Ecto neural progenitor cell (in vitro differentiated cells): ENCODE measurements around the gene CEMP1.
A peak's percentile ranks its signal among the peaks of the same experiment; 100 is the strongest.
"Not testable (repeated sequence)": the region's sequence is repeated elsewhere in the genome, so short reads cannot be mapped to it uniquely, and the experiment has no call there.

Experiments
- DNase-seq: peaks from one replicate; pipeline ENCODE4 v3.0.0-alpha.2; 2018; ENCODE audit warnings: low spot score

Gene CEMP1

DNA sequence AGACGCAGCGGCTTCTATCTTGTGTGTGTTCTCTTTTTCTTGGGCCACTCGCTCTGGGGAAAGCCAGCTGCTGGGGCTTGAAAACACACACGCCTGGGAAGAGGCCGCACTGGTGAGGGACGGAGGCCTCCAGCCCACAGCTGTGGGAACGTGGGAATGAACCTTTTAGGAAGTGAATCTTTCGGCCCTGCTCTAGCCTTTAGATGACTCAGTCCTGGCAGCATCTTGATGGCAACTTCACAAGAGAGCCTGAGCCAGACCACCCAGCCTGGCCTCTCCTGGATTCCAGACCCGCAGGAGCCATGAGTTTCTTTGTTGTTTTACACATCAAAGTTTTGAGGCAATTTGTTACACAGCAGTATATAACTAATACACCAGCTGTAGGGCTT, 4.4 kb upstream of the CEMP1 start:
- peak; percentile 44 for DNase-seq

DNA sequence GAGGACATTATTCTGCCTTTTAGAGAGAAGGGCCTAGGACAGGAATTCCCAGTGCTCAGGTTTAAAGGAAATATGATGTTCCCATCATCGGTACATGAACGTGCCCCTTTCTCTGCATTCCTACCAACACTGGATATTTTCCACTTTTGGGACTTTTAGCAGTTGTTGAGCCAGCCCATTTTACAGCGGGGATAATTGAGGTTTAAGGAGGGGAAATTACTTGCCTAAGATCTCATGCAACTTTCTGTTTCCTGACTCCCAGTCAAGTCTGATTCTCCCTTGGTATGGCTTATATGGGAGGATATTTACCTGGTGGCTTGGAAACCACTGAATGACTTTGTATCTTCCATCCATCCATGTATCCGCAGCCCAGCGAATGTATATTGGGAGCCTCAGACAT, 3.1 kb upstream of the CEMP1 start:
- DNase-seq = not testable (repeated sequence)

DNA sequence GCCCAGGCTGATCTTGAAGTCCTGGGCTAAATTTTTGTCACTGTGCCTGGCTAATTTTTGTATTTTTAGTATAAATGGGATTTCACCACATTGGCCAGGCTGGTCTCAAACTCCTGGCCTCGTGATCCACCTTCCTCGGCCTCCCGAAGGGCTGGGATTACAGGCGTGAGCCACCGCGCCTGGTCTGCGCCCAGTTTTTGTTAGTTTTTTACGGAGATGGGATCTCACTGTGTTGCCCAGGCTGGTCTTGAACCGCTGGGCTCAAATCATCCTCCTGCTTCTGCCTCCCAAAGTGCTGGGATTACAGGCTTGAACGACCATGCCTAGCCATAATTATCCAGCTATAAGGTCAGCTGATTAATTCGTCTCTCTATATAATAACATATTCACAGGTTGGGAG, 2.7 kb upstream of the CEMP1 start:
- no peak for DNase-seq

DNA sequence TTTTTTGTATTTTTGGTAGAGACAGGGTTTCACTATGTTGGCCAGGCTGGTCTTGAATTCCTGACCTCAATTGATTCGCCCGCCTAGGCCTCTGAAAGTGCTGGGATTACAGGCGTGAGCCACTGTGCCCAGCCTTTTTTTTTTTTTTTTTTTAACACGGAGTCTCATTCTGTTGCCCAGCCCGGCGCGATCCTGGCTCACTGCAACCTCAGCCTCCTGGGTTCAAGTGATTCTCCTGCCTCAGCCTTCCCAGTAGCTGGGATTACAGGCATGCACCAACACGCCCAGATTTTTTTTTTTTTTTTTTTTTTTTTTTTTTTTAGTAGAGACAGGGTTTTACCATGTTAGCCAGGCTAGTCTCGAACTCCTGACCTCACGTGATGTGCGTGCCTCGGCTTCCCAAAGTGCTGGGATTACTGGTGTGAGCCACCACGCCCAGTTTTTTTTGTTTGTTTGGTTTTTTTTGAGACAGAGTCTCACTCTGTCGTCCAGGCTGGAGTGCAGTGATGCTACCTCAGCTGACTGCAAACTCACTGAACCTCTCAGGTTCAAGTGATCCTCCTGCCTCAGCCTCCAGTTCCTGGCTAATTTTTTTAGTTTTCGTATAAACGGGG, 2.0 kb upstream of the CEMP1 start:
- not testable (repeated sequence) for DNase-seq

DNA sequence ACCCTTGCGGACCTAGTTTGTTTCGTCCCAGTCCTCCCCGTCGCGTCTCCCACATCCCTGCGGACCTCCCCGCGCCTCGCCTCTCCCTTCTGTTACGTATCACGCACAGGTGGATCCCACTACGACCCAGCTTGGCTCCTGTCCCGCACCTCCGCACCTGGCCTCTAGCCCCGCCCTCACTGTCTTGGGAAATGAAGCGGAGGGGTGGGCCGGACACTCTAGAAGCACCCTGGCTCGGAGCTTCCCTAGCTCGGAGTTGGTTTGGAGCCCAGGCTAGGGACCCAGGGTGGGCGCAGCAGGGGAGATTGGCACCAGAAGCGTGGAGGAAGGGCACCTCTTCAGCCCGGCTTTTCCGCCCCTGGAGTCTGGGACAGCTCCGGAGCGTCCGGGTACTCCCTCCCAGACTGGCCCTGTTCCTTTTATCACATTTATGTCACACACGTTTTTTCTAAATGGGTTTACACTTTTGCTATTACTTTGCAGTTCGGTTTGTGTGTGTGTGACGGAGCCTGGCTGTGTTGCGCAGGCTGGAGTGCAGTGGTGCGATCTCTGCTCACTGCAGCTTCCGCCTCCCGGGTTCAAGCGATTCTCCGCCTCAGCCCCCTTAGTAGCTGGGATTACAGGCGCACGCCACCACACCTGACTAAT, 1.4 kb upstream of the CEMP1 start:
- DNase-seq = no peak

DNA sequence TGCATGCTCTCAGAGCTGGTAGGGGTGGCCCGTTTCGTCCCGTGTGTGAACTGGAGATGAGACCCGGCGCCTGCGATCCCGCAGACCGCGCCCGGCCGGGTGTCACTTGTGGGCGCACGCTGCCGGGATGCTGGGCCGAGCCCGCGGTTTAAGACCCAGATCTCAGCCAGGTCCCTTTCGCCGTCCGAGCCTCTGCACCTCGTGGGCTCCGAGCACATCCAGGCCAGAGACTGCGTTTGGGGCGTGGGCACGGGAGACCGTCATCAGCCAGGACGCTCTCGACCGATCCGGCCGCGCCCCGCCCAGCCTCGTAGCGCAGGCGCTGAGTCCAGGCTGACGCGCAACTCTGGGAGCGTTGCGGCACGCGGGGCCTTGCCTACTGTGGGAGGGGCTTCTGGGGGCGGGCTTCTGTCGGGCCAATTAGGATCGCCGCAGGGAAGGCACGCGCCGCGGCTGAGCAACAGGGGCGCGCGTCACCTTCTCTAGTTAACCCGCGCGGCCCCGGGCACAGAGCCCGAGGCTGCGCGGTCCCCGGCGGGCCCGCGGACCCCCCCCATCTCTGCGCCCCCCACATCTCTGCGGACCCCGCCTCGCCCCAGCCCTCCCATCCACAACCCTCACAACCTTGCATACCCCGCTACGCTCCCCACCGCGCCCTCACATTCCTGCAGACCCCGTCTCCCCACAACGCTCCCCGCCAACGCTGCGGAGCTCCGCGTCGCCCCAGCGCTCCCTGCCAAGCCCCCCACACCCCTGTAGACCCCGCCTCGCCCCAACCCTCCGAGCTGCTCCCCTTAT, 687 bp upstream of the CEMP1 start:
- peak; percentile 96 for DNase-seq

DNA sequence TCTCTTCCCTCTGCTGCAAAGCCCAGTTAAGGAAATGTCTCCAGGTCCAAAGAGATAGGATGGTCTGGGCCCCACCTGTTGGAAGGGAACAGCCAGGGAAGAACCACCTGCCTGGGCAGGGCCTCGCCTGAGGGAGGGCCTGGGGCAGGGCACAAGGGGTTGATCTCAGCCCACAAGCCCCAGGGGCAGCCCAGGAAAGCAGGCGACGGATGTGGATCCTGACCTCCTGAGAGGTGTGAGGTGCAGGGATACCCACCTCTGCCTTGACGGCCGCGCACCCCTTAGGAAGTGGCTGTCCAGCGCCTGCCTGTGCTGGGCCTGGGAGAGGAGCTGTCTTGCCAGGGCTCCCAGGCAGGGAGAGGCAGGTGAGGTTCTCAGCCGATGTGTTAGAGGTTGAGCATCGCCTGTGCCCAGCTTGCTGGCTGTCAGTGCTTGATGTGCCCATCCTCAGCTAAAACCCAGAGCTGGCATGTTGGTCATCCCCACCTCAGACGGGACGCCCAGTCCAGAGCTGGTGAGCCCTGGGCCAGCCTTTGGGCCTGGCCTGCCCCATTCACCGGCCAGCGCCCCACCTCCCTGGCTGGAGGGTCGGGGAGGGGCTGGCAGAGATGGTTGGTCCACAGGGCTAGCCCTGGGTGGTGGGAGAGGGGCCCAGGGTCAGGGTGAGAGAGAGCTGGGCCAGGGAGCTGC, 434 bp downstream of the CEMP1 start:
- DNase-seq = no peak

DNA sequence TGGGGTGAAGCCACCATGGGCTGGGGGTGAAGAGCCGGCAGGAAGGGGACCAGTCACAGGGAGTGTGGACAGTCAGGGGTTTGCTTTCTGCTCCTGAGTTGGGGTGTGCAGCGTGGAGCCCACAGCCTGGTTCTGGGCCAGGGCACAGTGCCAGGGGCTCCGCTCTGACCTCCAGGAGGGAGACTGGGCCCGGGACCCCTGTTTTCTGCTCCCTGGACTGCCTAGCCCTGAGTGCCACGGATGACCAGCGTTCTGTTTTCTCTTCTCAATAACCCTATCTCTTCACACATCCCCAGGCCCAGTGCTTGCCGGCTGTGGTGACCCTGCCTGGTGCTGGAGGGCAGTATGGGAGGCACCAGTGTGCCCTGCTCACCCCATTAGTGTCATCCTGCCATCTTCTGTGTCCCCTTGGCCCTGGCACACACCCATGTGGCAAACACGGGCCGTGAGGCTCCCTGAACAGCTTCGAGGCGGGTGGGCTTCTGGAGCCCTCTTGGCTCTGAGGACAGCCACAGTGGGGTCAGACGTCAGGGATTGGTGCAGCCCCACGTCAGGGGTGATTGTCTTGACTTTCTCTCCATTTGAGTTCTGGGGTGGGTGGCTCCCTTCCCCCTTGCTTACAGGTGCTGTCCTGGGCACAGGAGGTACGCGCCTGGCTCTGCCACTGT, 1.1 kb downstream of the CEMP1 start:
- DNase-seq = no peak

DNA sequence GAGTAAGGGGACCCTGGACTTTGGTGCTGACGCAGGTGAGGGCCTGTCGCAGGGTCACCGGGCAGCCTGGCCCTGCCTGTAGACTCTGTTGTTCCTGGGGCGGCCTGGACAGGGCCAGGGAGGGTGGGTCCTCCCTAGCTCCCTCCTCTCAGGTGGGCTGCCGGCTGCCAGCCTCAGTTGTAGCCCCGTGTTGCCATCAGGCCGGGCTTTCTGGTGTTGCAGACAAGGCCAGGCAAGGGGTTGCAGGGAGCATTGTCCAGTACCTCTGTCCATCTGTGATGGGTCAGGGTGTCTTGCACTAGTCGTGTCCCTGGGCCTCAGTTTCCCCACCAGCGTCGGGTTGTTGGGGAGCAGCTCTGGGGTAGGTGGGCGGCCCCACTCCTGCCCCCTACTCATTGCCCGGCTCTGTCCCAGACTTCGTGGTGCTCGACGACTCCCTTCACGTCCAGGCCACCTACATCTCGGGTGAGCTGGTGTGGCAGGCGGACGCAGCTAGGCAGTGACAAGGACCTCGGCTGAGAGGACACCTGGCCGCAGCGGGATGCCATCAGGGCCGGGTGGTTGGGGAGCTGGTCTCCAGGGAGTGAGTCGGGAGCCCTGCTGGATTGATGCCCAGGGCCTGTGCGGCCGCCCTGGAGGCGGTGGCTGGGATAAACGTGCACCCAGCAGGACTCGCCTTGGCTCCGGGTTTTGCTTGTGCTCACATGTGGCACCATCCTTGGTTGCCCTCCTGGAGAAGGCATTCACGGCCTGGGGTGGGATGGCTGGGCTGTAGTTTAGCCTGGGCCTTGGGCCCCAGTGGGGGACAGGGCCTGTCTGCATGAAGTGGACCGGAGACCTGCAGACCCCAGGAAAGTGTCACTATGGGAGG, 1.9 kb downstream of the CEMP1 start:
- no peak for DNase-seq

DNA sequence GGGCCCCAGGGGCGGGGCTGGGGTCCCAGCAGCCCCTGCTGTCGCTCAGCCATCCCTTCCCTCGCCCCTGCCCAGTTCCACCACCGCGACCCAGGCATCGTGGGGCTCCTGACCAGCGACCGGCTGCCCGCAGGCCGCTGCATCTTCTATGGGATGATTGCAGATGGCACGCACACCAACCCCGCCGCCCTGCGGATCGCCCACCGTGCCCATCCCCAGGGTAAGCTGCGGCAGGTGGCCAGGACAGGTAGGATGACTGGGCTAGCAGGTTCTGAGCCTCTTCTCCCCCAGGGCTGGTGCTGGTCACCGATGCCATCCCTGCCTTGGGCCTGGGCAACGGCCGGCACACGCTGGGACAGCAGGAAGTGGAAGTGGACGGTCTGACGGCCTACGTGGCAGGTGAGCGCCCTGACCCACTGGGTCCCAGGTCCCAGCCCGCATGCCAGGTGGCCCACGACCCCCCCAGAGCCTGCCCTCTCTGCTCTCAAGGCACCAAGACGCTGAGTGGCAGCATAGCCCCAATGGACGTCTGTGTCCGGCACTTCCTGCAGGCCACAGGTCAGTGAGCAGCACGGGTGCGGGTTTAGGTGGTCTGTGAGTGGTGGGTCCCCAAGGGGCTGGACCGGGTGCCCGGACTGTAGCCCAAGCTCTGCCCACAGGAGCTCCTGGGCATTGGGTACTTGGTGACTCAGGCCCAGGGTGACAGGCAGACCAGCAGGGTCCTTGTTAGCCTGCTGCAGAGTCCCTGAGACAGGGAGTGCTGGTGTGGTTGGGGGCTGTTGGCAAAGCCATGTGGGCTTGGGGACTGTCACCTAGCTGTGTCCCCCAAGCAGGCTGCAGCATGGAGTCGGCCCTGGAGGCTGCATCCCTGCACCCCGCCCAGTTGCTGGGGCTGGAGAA, 2.8 kb downstream of the CEMP1 start:
- no peak for DNase-seq

DNA sequence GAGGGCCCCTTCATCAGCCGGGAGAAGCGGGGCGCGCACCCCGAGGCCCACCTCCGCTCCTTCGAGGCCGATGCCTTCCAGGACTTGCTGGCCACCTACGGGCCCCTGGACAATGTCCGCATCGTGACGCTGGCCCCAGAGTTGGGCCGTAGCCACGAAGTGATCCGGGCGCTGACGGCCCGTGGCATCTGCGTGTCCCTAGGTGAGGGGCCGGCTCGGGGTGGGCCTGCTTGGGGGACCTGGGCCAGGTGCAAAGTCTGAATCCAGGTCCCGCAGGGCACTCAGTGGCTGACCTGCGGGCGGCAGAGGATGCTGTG, 3.5 kb downstream of the CEMP1 start:
- DNase-seq = no peak

DNA sequence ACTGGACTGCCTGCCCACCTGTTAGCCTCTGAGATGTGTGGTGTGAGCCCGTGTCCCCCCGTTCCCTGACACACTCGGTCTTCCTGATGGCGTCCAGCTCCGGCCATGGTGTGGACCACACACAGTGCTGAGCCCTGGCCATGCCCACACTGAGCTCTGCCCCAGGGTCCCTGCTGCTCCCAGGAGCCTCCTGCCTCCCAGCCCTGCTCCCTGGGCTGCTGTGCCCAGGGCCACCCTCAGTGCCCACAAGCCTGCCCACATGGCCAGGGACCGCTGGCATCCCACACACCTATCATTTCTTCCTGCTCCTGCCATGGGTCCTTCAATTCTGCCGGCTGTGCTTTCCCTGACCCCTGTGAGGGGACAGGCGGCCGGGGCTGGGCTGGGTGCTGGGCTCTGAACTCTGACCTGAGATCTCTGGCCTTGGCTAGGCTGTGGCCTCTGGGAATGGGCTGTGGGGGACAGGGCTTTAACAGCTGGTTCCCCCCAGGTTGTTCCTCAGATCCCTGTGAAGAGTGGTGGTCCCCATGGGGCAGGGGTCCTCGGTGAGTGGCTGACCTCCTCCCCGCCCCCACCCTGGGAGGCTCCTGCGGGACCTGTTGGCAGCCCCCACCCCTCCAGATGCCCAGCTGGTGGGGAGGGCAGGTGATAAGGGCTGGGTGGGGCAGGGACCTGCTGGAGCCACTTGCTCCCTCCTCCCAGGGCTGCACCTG, 4.0 kb downstream of the CEMP1 start:
- DNase-seq = no peak

DNA sequence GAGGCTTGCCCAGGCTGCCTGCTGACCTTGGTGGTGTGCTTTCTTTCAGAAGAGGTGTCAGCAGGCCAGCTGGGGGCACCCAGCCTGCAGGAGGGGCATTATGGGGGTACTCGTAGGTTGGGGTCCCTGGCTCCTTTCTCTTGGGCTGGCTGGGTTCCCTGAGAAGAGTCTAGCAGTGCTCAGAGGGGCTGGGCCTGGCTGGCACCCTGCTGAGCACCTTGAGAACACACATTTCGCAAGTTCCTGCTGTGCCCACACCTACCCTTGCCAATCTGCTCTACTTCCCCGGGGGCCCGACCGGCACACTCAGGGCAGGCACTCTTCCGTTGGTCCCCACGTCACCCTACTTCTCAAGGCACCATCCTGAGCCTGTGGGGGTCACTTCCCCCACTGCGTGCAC, 5.1 kb downstream of the CEMP1 start:
- no peak for DNase-seq

DNA sequence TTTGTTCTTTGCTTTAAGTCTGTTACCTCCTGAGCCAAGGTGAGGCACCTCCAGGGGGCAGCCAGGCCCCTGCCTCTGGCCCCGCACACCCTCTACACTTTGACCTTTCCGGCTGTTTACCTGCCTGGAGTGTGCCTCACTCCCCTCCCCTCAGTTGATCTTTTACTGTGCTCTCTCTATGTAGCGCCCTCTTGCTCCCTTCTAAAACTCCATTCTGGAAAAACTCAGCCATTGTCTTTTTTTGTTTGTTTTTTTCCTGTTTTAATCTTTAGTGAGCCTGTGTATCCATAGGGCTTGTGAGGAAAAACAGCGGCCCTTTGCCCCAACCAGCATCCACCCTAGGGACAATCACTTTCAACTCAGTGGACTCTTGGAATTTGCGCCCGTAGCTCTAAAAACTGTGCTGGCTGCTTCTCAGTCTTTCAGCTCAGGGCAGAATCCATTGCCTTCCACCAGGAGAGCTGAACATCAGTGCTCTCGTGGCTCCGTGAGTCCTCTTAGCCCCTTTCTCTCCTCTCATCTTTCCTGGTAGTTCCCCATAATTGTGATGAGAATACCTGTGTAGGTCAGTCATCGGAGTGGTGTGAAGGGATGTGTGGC, 6.8 kb downstream of the CEMP1 start:
- no peak for DNase-seq

DNA sequence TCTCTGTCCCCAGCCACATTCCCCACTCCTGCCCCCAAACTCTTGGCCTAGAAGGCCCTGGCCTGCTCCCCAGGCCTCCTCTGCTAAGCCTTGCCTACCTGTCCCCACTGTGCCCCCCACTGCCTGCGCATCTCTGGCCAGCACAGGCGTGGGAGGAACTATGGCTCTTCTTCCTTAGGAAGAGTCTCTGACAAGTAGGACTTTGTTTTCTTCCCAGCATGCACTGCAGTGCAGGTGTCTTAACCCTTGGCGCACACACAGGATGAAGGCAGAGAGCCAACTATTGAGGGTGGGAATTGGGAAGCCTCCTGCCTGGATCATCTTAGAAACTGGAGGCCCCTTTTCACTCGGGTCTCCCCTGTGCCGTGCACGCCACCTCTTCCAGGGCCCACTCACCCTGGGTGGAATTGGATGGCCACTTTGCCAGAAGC, 7.4 kb downstream of the CEMP1 start:
- DNase-seq = no peak

DNA sequence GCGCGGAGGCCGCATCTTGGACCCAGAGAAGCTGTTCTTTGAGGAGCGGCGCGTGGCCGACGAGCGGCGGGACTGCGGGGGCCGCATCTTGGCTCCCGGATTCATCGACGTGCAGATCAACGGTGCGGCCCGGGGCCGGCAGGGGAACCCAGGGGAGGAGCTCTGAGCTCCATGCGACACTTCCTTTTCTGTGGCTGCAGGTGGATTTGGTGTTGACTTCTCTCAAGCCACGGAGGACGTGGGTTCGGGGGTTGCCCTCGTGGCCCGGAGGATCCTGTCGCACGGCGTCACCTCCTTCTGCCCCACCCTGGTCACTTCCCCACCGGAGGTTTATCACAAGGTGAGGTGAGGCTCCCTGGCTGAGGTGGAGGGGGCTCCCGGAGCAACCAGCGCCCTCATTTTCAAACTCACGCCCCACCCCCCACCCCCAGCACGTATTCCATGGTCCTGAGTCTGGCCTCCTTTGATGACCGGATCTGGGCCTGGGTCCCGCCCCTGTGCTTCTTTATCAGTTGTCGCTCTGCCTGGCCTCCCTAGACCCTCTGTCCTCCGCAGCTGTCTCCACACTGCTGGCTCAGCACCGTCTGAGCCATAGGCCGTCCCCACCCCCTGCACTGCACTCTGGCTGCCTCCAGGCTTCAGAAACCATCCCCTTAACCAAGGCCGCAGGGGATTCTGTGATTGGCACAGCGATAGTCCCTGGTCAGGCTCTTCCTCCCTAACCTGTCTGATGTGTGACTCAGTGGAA, 10.2 kb downstream of the CEMP1 start:
- DNase-seq = no peak

DNA sequence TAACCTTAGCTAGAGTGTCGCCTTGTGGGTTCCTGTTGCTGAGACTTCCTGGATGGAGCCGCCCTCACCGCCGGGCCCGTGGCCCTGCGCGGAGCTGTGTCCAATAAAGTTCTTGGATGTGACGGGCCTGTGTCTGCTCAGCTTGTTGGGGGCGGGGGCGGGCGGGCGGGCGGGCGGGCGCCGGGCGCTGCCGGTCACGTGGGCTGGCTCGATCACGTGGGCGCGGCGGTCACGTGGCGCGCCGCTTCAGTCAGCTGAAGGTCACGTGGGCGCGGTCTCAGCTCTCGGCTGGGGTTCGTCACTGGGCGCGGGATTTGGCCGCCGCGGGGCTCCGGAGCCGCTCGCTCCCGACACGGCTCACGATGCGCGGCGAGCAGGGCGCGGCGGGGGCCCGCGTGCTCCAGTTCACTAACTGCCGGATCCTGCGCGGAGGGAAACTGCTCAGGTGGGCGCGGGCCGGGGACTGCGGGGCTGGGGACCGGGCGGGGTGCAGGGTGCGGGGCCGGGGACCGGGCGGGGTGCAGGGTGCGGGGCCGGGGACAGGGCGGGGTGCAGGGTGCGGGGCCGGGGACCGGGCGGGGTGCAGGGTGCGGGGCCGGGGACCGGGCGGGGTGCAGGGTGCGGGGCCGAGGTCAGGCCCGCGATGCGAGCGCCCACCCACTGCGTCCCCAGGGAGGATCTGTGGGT, 11.0 kb downstream of the CEMP1 start, which contains the start of gene AMDHD2:
AMDHD2 (plus strand) TSS at position 275 of the 687 bp plus-strand sequence; CDS start at position 363, 88 bp downstream.
- peak; percentile 95 for DNase-seq

DNA sequence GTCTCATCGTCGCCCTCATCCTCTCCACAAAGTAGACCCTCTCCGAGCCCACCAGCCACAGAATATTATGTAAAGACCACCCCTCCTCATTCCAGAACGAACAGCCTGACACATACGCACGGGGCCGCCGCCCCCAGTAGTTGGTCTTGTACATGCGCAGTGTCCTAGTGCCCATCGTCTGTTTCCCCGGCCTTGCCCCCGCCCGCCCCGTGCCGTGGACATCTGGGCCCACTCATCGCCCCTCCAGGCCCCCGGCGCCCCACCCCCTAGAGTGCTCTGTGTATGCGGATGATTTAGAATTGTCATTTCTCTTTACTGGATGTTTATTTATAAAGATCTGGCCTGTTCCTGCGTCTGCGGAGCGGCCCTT, 11.5 kb downstream of the CEMP1 start:
- no peak for DNase-seq
